Liver (tissue), 9 donors: ENCODE data around the gene PPP2R2B. TPM values are rescaled to one million over a fixed set of nuclear protein-coding genes. Genes with fewer than 3 reads are reported as not detected.

Experiments
- DNase-seq: peaks from one replicate; pipeline ENCODE4 v3.0.0-alpha.2; 2017; ENCODE audit warnings: low spot score
- H3K27ac ChIP-seq, 2 donors: one replicate each; pipeline ENCODE4 v1.7.0; 2013; ENCODE audit warnings: inconsistent platforms in 2 of 2, low read length in 2 of 2, control low read depth in 1 of 2, low read depth in 1 of 2, mild to moderate bottlenecking in 1 of 2
- H3K27me3 ChIP-seq, 4 donors: one replicate each; pipeline versions ENCODE4 v1.6.1 to v1.7.0; 2013; ENCODE audit warnings: low read length in 3 of 4, inconsistent platforms in 1 of 4, mild to moderate bottlenecking in 1 of 4, moderate library complexity in 1 of 4; ENCODE audit not compliant: control insufficient read depth in 4 of 4, insufficient read depth in 4 of 4
- H3K36me3 ChIP-seq, 4 donors: one replicate each; pipeline versions ENCODE4 v1.6.1 to v1.7.0; 2013; ENCODE audit warnings: low read length in 3 of 4, mild to moderate bottlenecking in 3 of 4, low read depth in 1 of 4, moderate library complexity in 1 of 4; ENCODE audit not compliant: control insufficient read depth in 4 of 4, insufficient read depth in 3 of 4
- H3K4me1 ChIP-seq, 4 donors: one replicate each; pipeline versions ENCODE4 v1.6.1 to v1.7.0; 2013; ENCODE audit warnings: low read length in 3 of 4, mild to moderate bottlenecking in 3 of 4, moderate library complexity in 1 of 4; ENCODE audit not compliant: control insufficient read depth in 4 of 4, insufficient read depth in 4 of 4
- H3K4me3 ChIP-seq, 3 donors: one replicate each; pipeline versions ENCODE4 v1.6.1 to v1.7.0; 2013; ENCODE audit warnings: low read length in 3 of 3, control low read depth in 1 of 3, low read depth in 1 of 3, mild to moderate bottlenecking in 1 of 3
- H3K9ac ChIP-seq, 2 donors: one replicate each; pipeline ENCODE4 v1.7.0; 2013; ENCODE audit warnings: low read length in 2 of 2, mild to moderate bottlenecking in 2 of 2, moderate library complexity in 2 of 2, control low read depth in 1 of 2, low read depth in 1 of 2
- H3K9me3 ChIP-seq, 4 donors: one replicate each; pipeline versions ENCODE4 v1.6.1 to v1.7.0; 2013; ENCODE audit warnings: low read length in 3 of 4; ENCODE audit not compliant: control insufficient read depth in 4 of 4
- ATF3 ChIP-seq: IDR thresholded peaks from 2 replicates; pipeline ENCODE4 v1.6.1; 2016; ENCODE audit warnings: antibody characterized with exemption
- CTCF ChIP-seq: fragments of 150-350 bp; IDR thresholded peaks from 2 replicates; pipeline ENCODE4 v1.5.1; 2017; ENCODE audit warnings: improper control_type of control experiment, low read depth, low read length; ENCODE audit not compliant: missing input control
- EGR1 ChIP-seq, 2 donors: IDR thresholded peaks; 2 replicates each; pipeline ENCODE4 v1.6.1; 2016 to 2018; ENCODE audit warnings: antibody characterized with exemption in 2 of 2, low read depth in 2 of 2
- FOXA1 ChIP-seq: IDR thresholded peaks from 2 replicates; pipeline ENCODE4 v1.6.1; 2016; ENCODE audit warnings: antibody characterized with exemption
- GABPA ChIP-seq, 2 donors: IDR thresholded peaks in 1 of 2; conservative IDR thresholded peaks in 1 of 2; 2 replicates each; pipeline ENCODE4 v1.6.1; 2016; ENCODE audit warnings: antibody characterized with exemption in 2 of 2, mild to moderate bottlenecking in 1 of 2, moderate library complexity in 1 of 2
- HNF4A ChIP-seq, 2 donors: conservative IDR thresholded peaks; 2 replicates each; pipeline ENCODE4 v1.6.1; 2016; ENCODE audit warnings: antibody characterized with exemption in 2 of 2, mild to moderate bottlenecking in 2 of 2
- HNF4G ChIP-seq: IDR thresholded peaks from 2 replicates; pipeline ENCODE4 v1.6.1; 2016; ENCODE audit warnings: antibody characterized with exemption
- JUND ChIP-seq, 2 donors: IDR thresholded peaks; 2 replicates each; pipeline ENCODE4 v1.6.1; 2016; ENCODE audit warnings: antibody characterized with exemption in 2 of 2
- MAX ChIP-seq: IDR thresholded peaks from 2 replicates; pipeline ENCODE4 v1.6.1; 2016; ENCODE audit warnings: antibody characterized with exemption
- NR2F2 ChIP-seq: IDR thresholded peaks from 2 replicates; pipeline ENCODE4 v1.6.1; 2016; ENCODE audit warnings: antibody characterized with exemption
- RAD21 ChIP-seq, 2 donors: IDR thresholded peaks; 2 replicates each; pipeline ENCODE4 v1.6.1; 2016; ENCODE audit warnings: antibody characterized with exemption in 2 of 2, mild to moderate bottlenecking in 2 of 2
- REST ChIP-seq: IDR thresholded peaks from 2 replicates; pipeline ENCODE4 v1.6.1; 2016; ENCODE audit warnings: antibody characterized with exemption, mild to moderate bottlenecking
- RXRA ChIP-seq, 2 donors: IDR thresholded peaks; 2 replicates each; pipeline ENCODE4 v1.6.1; 2017 to 2018; ENCODE audit warnings: antibody characterized with exemption in 2 of 2, mild to moderate bottlenecking in 1 of 2
- TAF1 ChIP-seq: conservative IDR thresholded peaks from 2 replicates; pipeline ENCODE4 v1.6.1; 2016; ENCODE audit warnings: antibody characterized with exemption, mild to moderate bottlenecking
- YY1 ChIP-seq: IDR thresholded peaks from 2 replicates; pipeline ENCODE4 v1.6.1; 2016; ENCODE audit warnings: antibody characterized with exemption, mild to moderate bottlenecking
- ZBTB33 ChIP-seq: IDR thresholded peaks from 2 replicates; pipeline ENCODE4 v1.6.1; 2016; ENCODE audit warnings: antibody characterized with exemption
- WGBS: extraction: QIAGEN DNeasy Blood & Tissue Kit; methylation state at CpG from one replicate; pipeline ENCODE4 v1.1.7; 2013; 5-methylcytosine and 5-hydroxymethylcytosine counted together
- polyA plus RNA-seq, 2 donors: library from polyadenylated mRNA; stranded (reverse) in 1 of 2; unstranded in 1 of 2; fragments of 200-250 nt in 1 of 2; fragments of >200 nt in 1 of 2; fragmentation: Nextera tagmentation in 1 of 2; extraction: Ambion mirVana in 1 of 2; gene quantifications; one replicate each; pipeline versions ENCODE4 v1.2.1 to v1.2.3, GENCODE V29; 2013 to 2015
- total RNA-seq, 2 donors: library from RNA; depleted of rRNA; stranded (reverse); fragments of >200 nt; gene quantifications; one replicate each; pipeline ENCODE4 v1.2.3, GENCODE V29; 2014
- donor health status: healthy.
- donor health status: healthy.
- donor health status: healthy.
- donor health status: healthy.
- donor health status: healthy.

Gene PPP2R2B
- total and polyA plus RNA-seq, 4 donors: 0.15 to 6.3 (median 0.40) TPM

GRCh38 chr5:146725025-146725424, 153.5 kb downstream of the PPP2R2B start:
- TF ChIP-seq HNF4G (no peak), JUND (IDR thresholded peaks at IDR 0.05) (no peak), ATF3 (no peak), RXRA (IDR thresholded peaks at IDR 0.05) (no peak), MAX (no peak), ZBTB33 (no peak), CTCF (no peak), HNF4A (conservative IDR thresholded peaks at IDR 0.05) (no peak), RAD21 (IDR thresholded peaks at IDR 0.05) (no peak), GABPA (IDR thresholded peaks at IDR 0.05 in 1 of 2, conservative IDR thresholded peaks at IDR 0.05 in 1 of 2) (no peak), TAF1 (no peak)
- peaks cover 0 to 1% (median 0%) of the 10 kb centered on the region in 4 donors for H3K4me1 ChIP-seq
- H3K4me3 ChIP-seq: no peak overlapping the region
- 83% methylated on average over 4 of the region's 4 CpGs for WGBS
- no peak for DNase-seq
- no peak overlapping the region for H3K9ac ChIP-seq
- H3K36me3 ChIP-seq: no peaks in the 10 kb centered on the region
- H3K9me3 ChIP-seq: peaks cover 0 to 2% (median 0%) of the 10 kb centered on the region in 4 donors
- H3K27me3 ChIP-seq: no peaks in the 10 kb centered on the region
- H3K27ac ChIP-seq: no peak overlapping the region

GRCh38 chr5:146722361-146722779, 156.2 kb downstream of the PPP2R2B start:
- Histone ChIP-seq H3K36me3 (no peaks in the 10 kb centered on the region), H3K9ac (no peak overlapping the region), H3K4me1 (peaks cover 0 to 1% (median 0%) of the 10 kb centered on the region in 4 donors), H3K9me3 (no peaks in the 10 kb centered on the region), H3K27ac (no peak overlapping the region), H3K4me3 (no peak overlapping the region), H3K27me3 (no peaks in the 10 kb centered on the region)
- WGBS: 85% methylated on average over 1 of the region's 1 CpG
- no peak for DNase-seq
- TF ChIP-seq HNF4A (conservative IDR thresholded peaks at IDR 0.05) (no peak), YY1 (no peak), RXRA (IDR thresholded peaks at IDR 0.05) (no peak), FOXA1 (no peak), NR2F2 (no peak), GABPA (IDR thresholded peaks at IDR 0.05 in 1 of 2, conservative IDR thresholded peaks at IDR 0.05 in 1 of 2) (no peak), RAD21 (IDR thresholded peaks at IDR 0.05) (no peak), JUND (IDR thresholded peaks at IDR 0.05) (no peak), CTCF (no peak), REST (no peak), EGR1 (IDR thresholded peaks at IDR 0.05; ENCODE audit: low read depth in 2 of 2) (no peak), ZBTB33 (no peak)
